ENCODE measurements around the gene KCNJ12. TPM values are rescaled to one million over a fixed set of nuclear protein-coding genes. Genes with fewer than 3 reads are reported as not detected.
A peak's percentile ranks its signal among the peaks of the same experiment; 100 is the strongest.
"Not testable (repeated sequence)": the region's sequence is repeated elsewhere in the genome, so short reads cannot be mapped to it uniquely, and the experiment has no call there.

Gene KCNJ12
- total RNA-seq = under 1 TPM; 0.09 to 0.37 (median 0.12) TPM
- polyA plus RNA-seq = under 1 TPM; 0.15 to 0.16 TPM

DNA sequence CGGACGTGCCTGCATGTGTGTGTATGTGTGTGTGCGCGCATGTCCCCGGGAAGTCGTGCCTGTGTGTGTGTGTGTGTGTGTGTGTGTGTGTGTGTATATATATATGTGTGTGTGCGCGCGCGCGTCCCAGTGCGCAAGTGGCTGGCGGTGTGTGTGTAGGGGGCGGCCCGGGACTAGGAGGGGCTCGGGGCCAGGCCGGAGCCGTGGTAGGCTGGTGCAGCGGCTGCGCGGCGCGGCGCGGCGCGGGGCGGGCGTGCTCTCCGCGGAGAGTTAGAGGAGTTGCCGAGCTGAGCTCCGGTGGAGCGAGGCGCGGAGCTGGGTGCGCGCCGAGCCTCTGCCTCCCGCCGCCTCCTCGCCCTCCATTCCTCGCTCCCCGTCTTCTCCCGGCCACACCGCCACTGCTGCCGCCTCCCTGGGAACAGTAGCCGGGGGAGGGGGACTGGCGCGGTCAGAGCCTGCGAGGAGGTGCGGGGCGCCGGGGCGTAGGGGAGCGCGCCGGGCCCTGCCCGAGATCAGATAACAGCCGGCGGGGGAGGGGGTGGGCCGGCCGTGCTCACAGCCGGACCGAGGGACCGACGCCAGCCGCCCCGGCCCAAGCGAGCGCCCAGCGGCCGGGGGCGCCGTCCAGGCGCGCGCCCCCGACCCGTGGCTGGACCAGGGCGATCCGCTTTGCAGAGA, at the start of gene KCNJ12:
Gene KCNJ12 (plus strand): TSS at position 277 of the 678 bp plus-strand sequence. CDS start 38,986 bp downstream, outside the sequence.
- Histone ChIP-seq H3K27me3 (peaks cover 0 to 15% (median 0%) of the 10 kb centered on the region in 4 donors), H3K4me3 (peak within 1 kb of the TSS in 3 of 4 donors; percentile 7 to 33 (median 23)), H3K36me3 (no peaks in the 10 kb centered on the region), H3K9me3 (no peaks in the 10 kb centered on the region), H3K27ac (no peak within 1 kb of the TSS), H3K4me1 (peaks cover 0 to 14% (median 6%) of the 10 kb centered on the region in 3 donors)
- FAIRE-seq (no peak), ATAC-seq (no peak), DNase-seq (peak in 1 of 6 donors; percentile 60)
- TF ChIP-seq, protein P1, sequence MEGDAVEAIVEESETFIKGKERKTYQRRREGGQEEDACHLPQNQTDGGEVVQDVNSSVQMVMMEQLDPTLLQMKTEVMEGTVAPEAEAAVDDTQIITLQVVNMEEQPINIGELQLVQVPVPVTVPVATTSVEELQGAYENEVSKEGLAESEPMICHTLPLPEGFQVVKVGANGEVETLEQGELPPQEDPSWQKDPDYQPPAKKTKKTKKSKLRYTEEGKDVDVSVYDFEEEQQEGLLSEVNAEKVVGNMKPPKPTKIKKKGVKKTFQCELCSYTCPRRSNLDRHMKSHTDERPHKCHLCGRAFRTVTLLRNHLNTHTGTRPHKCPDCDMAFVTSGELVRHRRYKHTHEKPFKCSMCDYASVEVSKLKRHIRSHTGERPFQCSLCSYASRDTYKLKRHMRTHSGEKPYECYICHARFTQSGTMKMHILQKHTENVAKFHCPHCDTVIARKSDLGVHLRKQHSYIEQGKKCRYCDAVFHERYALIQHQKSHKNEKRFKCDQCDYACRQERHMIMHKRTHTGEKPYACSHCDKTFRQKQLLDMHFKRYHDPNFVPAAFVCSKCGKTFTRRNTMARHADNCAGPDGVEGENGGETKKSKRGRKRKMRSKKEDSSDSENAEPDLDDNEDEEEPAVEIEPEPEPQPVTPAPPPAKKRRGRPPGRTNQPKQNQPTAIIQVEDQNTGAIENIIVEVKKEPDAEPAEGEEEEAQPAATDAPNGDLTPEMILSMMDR (IDR thresholded peaks at IDR 0.05) = no peak
- WGBS, 2 donors = 3 to 4% methylated on average over 58 to 82 of the region's 82 CpGs
- intact Hi-C loops (cut with DNase I) = no loop called here

DNA sequence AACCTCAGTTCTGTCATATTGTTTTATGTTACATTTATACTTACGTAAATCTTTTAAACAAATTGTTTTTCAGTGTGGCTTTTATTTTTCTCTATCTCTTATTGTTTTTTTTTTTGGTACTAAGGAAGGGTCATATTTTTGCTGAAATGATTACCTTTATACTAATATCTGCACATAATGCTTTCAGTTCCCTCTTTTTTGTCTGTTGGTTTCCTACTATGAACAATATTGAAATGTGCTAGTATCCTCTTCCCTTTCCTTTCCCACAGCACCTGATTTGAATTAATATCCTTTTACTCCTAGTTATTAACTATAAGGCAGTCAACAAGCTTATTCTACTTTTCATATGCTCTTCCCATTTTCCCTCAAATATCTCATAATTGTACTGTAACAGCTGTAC, 48.2 kb upstream of the KCNJ12 start:
- FAIRE-seq; H3K36me3 ChIP-seq; H3K4me1 ChIP-seq; H3K9me3 ChIP-seq; H3K4me3 ChIP-seq; DNase-seq; H3K27ac ChIP-seq; intact Hi-C loops (cut with DNase I); ATAC-seq; H3K27me3 ChIP-seq: not testable (repeated sequence)
- WGBS, 2 donors = 63 to 75% methylated on average over 1 of the region's 1 CpG

DNA sequence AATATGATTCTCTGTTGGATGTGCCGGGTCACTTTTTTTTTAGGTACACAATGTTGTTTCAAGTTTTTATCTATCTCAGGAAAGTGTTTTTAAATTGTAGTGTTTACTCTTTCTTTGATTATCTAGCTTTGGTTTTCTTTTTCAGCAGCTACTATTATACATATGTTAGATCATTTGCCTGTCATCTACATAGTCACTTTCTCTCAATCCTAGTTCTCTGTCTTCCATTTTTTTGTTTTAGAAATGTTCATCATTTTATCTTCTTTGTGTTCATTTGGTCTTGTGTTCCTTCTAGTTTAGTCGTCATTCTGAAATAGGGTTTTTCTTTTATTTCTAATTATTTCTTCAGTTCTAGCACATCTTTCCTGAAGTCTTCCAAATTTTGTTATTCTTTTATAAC, 47.4 kb upstream of the KCNJ12 start:
- H3K27me3 ChIP-seq; H3K4me1 ChIP-seq; DNase-seq; H3K9me3 ChIP-seq; intact Hi-C loops (cut with DNase I); FAIRE-seq; H3K4me3 ChIP-seq; H3K36me3 ChIP-seq; ATAC-seq; H3K27ac ChIP-seq: not testable (repeated sequence)
- 54 to 62% methylated on average over 2 of the region's 2 CpGs for WGBS, 2 donors

DNA sequence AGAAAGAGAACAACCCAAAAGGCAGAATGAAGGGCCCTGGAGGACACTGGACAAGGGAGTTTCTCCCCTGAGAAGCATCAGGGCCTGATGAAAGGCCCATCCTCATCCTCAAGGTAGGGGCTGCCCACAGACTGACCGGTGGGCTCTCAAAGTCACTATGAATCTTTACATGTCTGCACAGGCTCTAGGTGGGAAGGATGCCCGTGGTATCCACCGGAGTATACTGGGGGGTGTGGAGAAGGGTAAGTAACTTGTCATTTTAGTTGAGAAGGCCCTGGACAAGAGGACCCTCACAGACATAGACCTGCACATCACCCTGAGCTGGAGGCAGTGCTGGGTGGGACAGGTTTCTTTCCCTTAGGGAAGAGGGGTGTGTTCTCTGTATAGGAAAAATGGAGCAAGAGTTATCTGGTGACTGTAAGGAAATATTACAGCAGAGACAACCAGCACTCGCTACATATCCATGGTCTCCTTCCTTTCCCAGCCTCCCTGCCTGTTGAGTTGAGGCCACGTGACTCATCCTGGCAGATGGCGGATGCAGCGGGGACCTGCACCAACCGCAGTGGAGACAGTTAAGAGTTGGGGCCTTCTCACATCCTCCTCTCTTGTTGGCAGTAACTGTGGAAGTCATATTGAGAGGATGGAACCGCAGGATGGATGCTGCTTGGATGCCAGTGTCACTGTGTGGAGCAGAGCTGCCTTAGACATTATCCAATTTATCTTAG, 45.6 kb upstream of the KCNJ12 start:
- Histone ChIP-seq H3K27me3 (no peaks in the 10 kb centered on the region), H3K4me1 (no peaks in the 10 kb centered on the region), H3K27ac (no peak overlapping the region), H3K9me3 (no peaks in the 10 kb centered on the region), H3K36me3 (no peaks in the 10 kb centered on the region), H3K4me3 (no peak overlapping the region)
- FAIRE-seq = no peak
- peak in 1 of 6 donors; percentile 32 for DNase-seq
- TF ChIP-seq, protein P1 (IDR thresholded peaks at IDR 0.05) = no peak
- intact Hi-C loops (cut with DNase I) = no loop called here
- no peak for ATAC-seq
- WGBS, 2 donors = 75 to 79% methylated on average over 9 of the region's 9 CpGs

DNA sequence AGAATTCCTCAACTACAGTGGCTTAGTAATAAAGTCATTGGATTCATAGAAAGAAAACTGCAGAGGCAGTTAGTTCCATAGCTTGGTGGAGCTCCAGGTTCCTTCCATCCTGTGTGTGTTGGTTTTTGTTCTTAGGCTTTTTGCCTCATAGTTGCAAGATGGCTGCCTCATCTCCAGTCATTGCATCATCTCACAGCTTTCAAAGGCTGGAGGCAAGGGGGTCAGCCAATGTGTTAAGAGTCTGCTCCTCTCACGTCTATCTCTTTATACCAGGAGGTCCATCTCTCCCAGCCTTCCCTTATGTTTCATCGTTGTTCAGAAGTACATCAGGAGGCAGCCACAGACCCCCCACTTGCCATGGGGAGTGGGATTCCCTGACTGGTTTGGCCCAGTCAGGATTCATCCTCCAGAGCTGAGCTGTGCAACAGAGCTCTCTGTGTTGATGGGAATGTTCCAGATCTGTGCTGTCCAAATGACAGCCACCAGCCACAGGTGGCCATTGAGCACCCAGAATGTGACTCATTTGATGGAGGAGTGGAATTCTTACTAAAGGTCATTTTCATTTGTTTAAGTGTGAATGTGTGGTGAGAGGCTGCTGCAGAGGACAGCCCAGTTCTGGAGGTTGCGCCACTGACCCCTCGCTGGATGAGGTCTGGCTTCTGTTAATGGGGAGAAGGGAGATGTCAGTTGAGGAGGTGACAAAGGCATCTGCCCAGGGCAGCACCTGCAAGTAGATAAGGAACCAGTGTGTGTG, 39.4 kb upstream of the KCNJ12 start:
- H3K4me1 ChIP-seq; ATAC-seq; H3K36me3 ChIP-seq; intact Hi-C loops (cut with DNase I); H3K4me3 ChIP-seq; H3K27ac ChIP-seq; H3K9me3 ChIP-seq; H3K27me3 ChIP-seq; FAIRE-seq: not testable (repeated sequence)
- DNase-seq = peak in 1 of 6 donors; percentile 8
- 72 to 81% methylated on average over 4 of the region's 4 CpGs for WGBS, 2 donors

DNA sequence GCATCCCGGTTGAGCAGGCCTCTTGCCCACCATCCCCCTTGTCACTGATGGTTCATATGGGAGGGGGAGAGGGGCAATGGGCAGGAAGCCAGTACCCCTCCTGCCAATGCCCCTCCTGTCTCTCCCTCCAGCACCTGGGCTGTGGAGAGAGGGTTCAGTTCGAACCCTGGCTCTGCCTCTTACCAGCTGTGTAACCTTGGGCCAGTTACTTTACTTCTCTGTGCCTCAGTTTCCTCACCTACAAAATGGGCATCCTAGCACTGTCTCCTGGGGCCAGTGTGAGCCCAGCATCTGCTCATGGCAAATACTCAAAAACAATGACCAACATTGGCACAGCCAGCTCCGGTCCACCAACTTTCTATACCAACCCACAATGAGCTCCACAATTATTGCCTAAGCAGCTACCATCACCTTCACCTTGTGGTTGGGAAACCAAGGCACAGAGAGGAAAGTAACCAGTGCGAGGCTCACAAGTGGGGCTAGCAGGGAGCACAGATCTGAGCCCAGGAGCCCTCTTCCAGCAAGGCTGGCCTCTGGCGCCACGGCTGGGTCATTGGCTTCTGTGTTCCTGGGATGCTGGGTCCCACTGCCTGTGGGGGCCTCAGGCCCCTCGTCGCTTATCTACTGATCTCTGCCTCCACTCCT, 38.1 kb upstream of the KCNJ12 start:
- H3K27ac ChIP-seq; H3K36me3 ChIP-seq; intact Hi-C loops (cut with DNase I); H3K4me1 ChIP-seq; H3K27me3 ChIP-seq; ATAC-seq; H3K4me3 ChIP-seq; FAIRE-seq; H3K9me3 ChIP-seq: not testable (repeated sequence)
- peak in 1 of 6 donors; percentile 21 for DNase-seq
- 60 to 67% methylated on average over 8 of the region's 8 CpGs for WGBS, 2 donors
